ENCODE data around the gene ERC2.

DNA sequence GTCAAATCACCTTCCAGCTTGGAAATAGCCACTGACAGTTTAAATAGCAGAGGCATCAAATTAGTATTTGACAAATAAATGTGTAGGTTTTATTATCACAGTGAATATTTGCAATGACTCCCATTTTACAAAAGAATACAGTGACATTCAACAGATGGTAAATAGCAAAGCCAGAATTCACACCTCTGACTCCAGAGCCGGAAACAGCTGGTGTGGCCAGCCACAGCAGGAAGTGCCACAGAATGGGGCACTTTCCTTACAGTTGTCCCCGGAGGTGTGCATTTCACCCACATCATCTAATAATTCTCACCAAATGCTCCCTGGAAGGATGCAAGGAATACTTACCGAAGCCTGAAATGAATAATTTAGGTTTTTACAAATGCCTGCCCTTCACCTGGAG lies 685.5 kb downstream of the ERC2 start:
- TF ChIP-seq, protein P1, sequence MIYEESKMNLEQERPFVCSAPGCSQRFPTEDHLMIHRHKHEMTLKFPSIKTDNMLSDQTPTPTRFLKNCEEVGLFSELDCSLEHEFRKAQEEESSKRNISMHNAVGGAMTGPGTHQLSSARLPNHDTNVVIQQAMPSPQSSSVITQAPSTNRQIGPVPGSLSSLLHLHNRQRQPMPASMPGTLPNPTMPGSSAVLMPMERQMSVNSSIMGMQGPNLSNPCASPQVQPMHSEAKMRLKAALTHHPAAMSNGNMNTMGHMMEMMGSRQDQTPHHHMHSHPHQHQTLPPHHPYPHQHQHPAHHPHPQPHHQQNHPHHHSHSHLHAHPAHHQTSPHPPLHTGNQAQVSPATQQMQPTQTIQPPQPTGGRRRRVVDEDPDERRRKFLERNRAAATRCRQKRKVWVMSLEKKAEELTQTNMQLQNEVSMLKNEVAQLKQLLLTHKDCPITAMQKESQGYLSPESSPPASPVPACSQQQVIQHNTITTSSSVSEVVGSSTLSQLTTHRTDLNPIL (CRISPR knock-in tag; IDR thresholded peaks at IDR 0.05; ENCODE audit: low read depth): no peak
- TF ChIP-seq ARNTL (CRISPR knock-in tag; IDR thresholded peaks at IDR 0.05; ENCODE audit: borderline replicate concordance, low read depth): no peak
- TF ChIP-seq ZC3H10 (CRISPR knock-in tag; IDR thresholded peaks at IDR 0.05): no peak
- no peak for TF ChIP-seq ZFP3 (CRISPR knock-in tag; IDR thresholded peaks at IDR 0.05)
- no peak for TF ChIP-seq ZFP30 (CRISPR knock-in tag; IDR thresholded peaks at IDR 0.05)
- no peak for TF ChIP-seq RARB (CRISPR knock-in tag; IDR thresholded peaks at IDR 0.05)

All from SK-N-SH treated with all-trans-retinoic acid at 6 μM for 48 hours (cell line).